ENCODE data around the gene SEC14L6.
"Not testable (repeated sequence)": the region's sequence is repeated elsewhere in the genome, so short reads cannot be mapped to it uniquely, and the experiment has no call there.

The SEC14L6 gene

GRCh38 chr22:30566125-30566524 is 19.6 kb upstream of the SEC14L6 start:
- no peak for DNase-seq

- DNase-seq, result peak in 1 of 14 donors; percentile 2
Measured at GRCh38 chr22:30565341-30565740, 18.8 kb upstream of the SEC14L6 start.

- no peak for DNase-seq
Measured at GRCh38 chr22:30564761-30565119, 18.2 kb upstream of the SEC14L6 start.

GRCh38 chr22:30564045-30564760 is 17.7 kb upstream of the SEC14L6 start:
- peak in 1 of 14 donors; percentile 31 for DNase-seq

GRCh38 chr22:30562366-30562765 is 15.8 kb upstream of the SEC14L6 start:
- no peak for DNase-seq

- DNase-seq, result no peak
Measured at GRCh38 chr22:30561402-30562189, 15.1 kb upstream of the SEC14L6 start.

- not testable (repeated sequence) for DNase-seq
Measured at GRCh38 chr22:30560643-30561202, 14.2 kb upstream of the SEC14L6 start.

- no peak for DNase-seq
Measured at GRCh38 chr22:30559889-30560288, 13.3 kb upstream of the SEC14L6 start.

GRCh38 chr22:30557243-30557642 is 10.7 kb upstream of the SEC14L6 start:
- DNase-seq, result no peak

GRCh38 chr22:30556388-30556787 is 9.8 kb upstream of the SEC14L6 start:
- no peak for DNase-seq

- no peak for DNase-seq
Measured at GRCh38 chr22:30555282-30556210, 9.0 kb upstream of the SEC14L6 start.

GRCh38 chr22:30553971-30554370 is 7.4 kb upstream of the SEC14L6 start:
- DNase-seq, result no peak

- DNase-seq, result no peak
Measured at GRCh38 chr22:30552719-30553118, 6.2 kb upstream of the SEC14L6 start.

GRCh38 chr22:30551813-30552212 is 5.3 kb upstream of the SEC14L6 start:
- DNase-seq, result not testable (repeated sequence)

- no peak for DNase-seq
Measured at GRCh38 chr22:30547188-30547587, 647 bp upstream of the SEC14L6 start.

- DNase-seq, result no peak
Measured at GRCh38 chr22:30542811-30543188, 3.7 kb downstream of the SEC14L6 start.

- peak in 2 of 14 donors; percentile 15 to 25 for DNase-seq
Measured at GRCh38 chr22:30541961-30542810, 4.4 kb downstream of the SEC14L6 start.

GRCh38 chr22:30541511-30541910 is 5.0 kb downstream of the SEC14L6 start:
- DNase-seq, result not testable (repeated sequence)

- DNase-seq, result no peak
Measured at GRCh38 chr22:30539368-30539767, 7.2 kb downstream of the SEC14L6 start.

- no peak for DNase-seq
Measured at GRCh38 chr22:30538280-30538679, 8.3 kb downstream of the SEC14L6 start.

GRCh38 chr22:30537083-30537731 is 9.3 kb downstream of the SEC14L6 start:
- no peak for DNase-seq
